Kidney epithelial cell (primary cell): ENCODE results near the gene SC5D. TPM values are rescaled to one million over a fixed set of nuclear protein-coding genes. Genes with fewer than 3 reads are reported as not detected.
A peak's percentile ranks its signal among the peaks of the same experiment; 100 is the strongest.

Experiments
- DNase-seq: peaks from one replicate; pipeline ENCODE4 v3.0.0-alpha.2; 2010; ENCODE audit warnings: low read depth
- H3K27me3 ChIP-seq: 2 replicates; pipeline ENCODE4 v1.6.0; 2011; ENCODE audit warnings: low read length; ENCODE audit not compliant: control insufficient read depth, insufficient read depth
- H3K36me3 ChIP-seq: 2 replicates; pipeline ENCODE4 v1.5.1; 2011; ENCODE audit warnings: low read length; ENCODE audit not compliant: control insufficient read depth, insufficient read depth
- H3K4me3 ChIP-seq: 2 replicates; pipeline ENCODE4 v1.5.1; 2011; ENCODE audit warnings: low read depth, mild to moderate bottlenecking, control low read depth, low read length
- CTCF ChIP-seq: IDR thresholded peaks from 2 replicates; pipeline ENCODE4 v1.5.1; 2011; ENCODE audit warnings: mild to moderate bottlenecking, moderate library complexity, low read length, control low read depth, inconsistent platforms; ENCODE audit not compliant: insufficient read depth, poor library complexity, severe bottlenecking
- total RNA-seq: library from RNA; depleted of rRNA; stranded (reverse); fragments of >200 nt; gene quantifications from 2 replicates; pipeline ENCODE4 v1.2.3, GENCODE V29; 2015

SC5D gene
- total RNA-seq, 1 donor from 2014 or later, result 34.5 TPM

- H3K36me3 ChIP-seq, result no peaks in the 10 kb centered on the region
- TF ChIP-seq CTCF, result no peak
- peaks cover 3% of the 10 kb centered on the region for H3K27me3 ChIP-seq
- DNase-seq, result no peak
- H3K4me3 ChIP-seq, result no peak overlapping the region
These were observed 10.9 kb upstream of the SC5D start for GRCh38 chr11:121281698-121282097.

- Histone ChIP-seq H3K36me3 (no peaks in the 10 kb centered on the region), H3K4me3 (no peak overlapping the region), H3K27me3 (peaks cover 3% of the 10 kb centered on the region)
- TF ChIP-seq CTCF, result no peak
- DNase-seq, result no peak
These were observed 10.2 kb upstream of the SC5D start for GRCh38 chr11:121282386-121282785.

- Histone ChIP-seq H3K27me3 (peaks cover 3% of the 10 kb centered on the region), H3K36me3 (no peaks in the 10 kb centered on the region), H3K4me3 (no peak overlapping the region)
- no peak for DNase-seq
- TF ChIP-seq CTCF, result no peak
These were observed 9.6 kb upstream of the SC5D start for GRCh38 chr11:121282886-121283502.

GRCh38 chr11:121291319-121291718 lies 1.3 kb upstream of the SC5D start:
- no peaks in the 10 kb centered on the region for H3K27me3 ChIP-seq
- H3K4me3 ChIP-seq, result no peak overlapping the region
- no peak for TF ChIP-seq CTCF
- no peaks in the 10 kb centered on the region for H3K36me3 ChIP-seq
- DNase-seq, result no peak

GRCh38 chr11:121291896-121292494 lies 576 bp upstream of the SC5D start:
- TF ChIP-seq CTCF, result no peak
- Histone ChIP-seq H3K4me3 (peak overlapping the region; percentile 97), H3K36me3 (no peaks in the 10 kb centered on the region), H3K27me3 (no peaks in the 10 kb centered on the region)
- no peak for DNase-seq

GRCh38 chr11:121293288-121293594 lies 670 bp downstream of the SC5D start:
- TF ChIP-seq CTCF, result no peak

More at GRCh38 chr11:121293288-121293594, 670 bp downstream of the SC5D start:
- peak overlapping the region; percentile 97 for H3K4me3 ChIP-seq
- no peaks in the 10 kb centered on the region for H3K27me3 ChIP-seq
- H3K36me3 ChIP-seq, result no peaks in the 10 kb centered on the region
- no peak for DNase-seq
